Activated CD4-positive, alpha-beta T cell treated with anti-CD3 and anti-CD28 coated beads, Interleukin-10, Interleukin-2, amounts not matched to agents 100 ng/mL and 50 ng/mL, durations not matched to agents 16 hours and 8 hours (primary cell): Measurements from ENCODE around the gene GAB2.

Experiments
- DNase-seq: peaks from one replicate; pipeline ENCODE4 v3.0.0-alpha.2; 2020

The GAB2 gene

DNA sequence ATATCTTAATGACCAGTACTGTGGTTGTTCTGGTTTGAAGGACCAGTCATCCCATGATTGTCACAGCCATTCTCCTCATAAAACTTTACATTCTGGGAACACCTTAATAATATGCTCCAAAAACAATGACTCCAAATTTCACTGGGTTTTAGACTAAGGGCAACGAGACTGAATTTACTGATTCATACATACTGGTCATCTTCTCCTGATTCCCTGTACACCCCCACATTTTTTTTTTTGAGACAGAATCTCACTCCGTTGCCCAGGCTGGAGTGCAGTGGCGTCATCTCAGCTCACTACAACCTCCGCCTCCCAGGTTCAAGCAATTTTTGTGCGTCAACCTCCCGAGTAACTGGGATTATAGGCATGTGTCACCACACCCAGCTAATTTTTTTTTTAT, 78.9 kb downstream of the GAB2 start:
- no peak for DNase-seq

DNA sequence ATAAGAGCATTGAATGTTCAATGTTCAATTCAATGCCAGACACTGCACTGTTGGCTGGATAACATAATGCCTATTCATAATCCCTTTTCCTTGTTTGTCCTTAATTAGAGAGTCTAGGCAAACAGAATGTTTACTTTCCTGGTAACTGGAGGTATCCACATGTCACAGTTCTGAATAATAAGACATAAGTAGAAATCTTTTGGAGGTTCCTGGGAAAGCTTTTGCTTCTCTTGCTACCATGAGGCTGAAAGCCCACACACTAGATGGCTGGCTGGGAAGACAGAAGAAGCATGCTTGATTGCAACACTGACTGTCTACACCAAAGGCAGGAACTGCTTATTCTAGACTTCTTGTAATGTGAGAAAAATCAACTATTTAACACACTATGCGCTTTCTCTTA, 79.5 kb downstream of the GAB2 start:
- DNase-seq = no peak

DNA sequence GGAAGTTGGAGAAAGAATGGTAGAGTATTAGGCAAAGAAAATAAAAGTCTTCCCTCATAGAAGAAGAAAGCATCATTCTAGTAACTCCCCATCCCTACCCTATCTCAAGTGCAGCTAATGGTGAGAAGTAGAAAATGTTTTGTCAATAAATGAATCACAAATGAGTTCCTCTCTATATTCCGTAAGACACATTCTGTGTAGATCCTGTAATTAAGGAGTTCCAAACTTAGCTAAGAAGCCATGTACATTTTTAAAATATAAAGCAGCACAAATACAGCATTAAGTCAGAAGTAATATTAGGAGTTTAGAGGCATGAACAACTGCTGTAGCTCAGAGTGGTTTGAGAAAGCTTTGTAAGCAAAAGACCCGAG, 80.1 kb downstream of the GAB2 start:
- DNase-seq = no peak

GRCh38 chr11:78336877-78337553, 80.6 kb downstream of the GAB2 start:
- no peak for DNase-seq

DNA sequence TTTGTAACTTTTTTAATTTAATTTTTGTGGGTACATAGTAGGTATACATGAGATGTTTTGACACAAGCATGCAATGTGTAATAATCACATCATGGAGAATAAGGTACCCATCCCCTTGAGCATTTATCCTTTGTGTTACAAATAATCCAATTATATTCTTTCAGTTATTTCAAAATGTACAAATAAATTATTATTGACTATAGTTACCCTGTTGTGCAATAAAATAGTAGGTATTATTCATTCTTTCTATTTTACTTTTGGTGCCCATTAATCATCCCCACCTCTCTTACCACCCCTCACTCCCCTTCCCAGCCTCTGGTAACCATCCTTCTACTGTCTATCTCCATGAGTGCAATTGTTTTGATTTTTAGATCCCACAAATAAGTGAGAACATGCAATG, 83.5 kb downstream of the GAB2 start:
- DNase-seq = no peak

DNA sequence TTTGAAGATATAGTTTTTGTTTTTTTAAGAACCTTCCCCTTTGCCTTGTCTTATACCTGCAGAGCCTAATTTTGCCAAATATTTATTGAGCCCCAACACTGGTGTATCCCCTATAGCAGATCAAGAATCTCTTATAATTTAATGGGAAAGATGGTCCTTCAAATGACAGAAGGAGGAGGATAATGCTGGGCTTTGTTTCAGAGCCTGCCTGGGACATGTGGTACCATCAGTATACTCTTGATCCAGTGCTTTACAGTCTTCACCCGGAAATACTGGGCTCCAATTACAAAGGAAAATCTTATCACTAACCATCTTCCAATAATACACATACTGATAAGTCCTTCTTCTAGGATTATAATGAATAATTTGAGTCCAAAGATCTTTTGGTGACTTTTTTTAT, 84.7 kb downstream of the GAB2 start:
- no peak for DNase-seq

- DNase-seq = peak; percentile 26
These were observed 85.3 kb downstream of the GAB2 start for GRCh38 chr11:78332174-78332866.

- no peak for DNase-seq
These were observed 85.9 kb downstream of the GAB2 start for GRCh38 chr11:78331711-78332110.

GRCh38 chr11:78330361-78330760, 87.3 kb downstream of the GAB2 start:
- no peak for DNase-seq

DNA sequence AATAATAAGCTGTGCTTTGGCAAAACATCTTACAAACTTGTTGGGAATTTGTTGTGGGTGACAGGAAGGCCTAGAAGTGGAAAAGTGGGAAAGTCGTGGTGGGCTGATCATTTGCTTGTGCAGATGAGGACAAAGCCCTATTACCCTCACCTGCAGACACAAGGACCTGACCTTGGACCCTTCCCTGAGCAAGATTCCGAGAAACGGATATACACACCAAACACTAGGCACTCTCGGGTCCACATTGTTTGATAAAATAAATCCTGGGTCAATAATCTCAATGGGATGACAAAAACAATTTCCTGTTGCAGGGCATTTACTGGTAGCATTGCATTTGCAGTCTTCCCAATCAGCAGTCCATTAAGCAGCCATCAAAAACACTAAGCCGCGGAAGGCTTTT, 89.7 kb downstream of the GAB2 start:
- DNase-seq = no peak

- DNase-seq = peak; percentile 69
These were observed 92.3 kb downstream of the GAB2 start for GRCh38 chr11:78325274-78325781.

GRCh38 chr11:78323363-78323762, 94.3 kb downstream of the GAB2 start:
- no peak for DNase-seq

- DNase-seq = no peak
These were observed 98.1 kb downstream of the GAB2 start for GRCh38 chr11:78319453-78319955.

DNA sequence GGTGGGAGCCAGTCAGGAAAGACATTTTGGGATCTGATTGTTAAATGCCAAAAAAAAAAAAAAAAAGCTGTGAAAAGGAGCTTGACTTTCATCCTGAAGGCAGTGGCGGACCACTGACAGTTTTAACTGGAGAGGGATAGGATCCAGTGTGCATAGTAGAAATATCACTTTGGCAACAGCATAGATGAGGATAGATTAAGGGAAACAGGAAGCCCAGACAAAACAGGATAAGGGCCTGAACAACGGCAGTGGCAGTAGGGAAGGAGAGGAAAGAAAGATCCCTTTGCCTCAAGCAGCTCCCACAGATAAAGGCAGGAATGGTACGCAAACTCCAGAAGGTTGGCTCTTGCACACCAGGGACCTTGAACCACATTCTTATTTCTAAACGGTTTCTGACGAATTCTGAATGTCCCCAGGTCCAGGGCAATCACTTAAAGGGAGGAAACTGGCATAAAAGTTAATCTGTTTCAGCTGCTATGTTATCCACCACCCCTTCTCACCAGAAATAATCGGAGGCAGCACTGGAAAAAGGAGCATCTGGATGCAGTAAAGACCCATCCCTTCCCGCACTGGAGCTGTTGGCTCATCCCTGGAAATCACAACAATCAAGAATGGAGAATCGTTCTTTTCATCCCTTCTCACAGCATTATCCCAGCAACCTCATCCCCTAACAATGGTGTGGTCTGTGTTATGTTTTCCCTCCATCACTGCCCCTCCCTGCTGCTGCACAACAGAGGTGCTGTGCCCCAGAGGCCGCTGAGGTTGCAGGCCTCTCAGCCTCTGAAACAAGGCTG, 99.1 kb downstream of the GAB2 start:
- DNase-seq = no peak

- no peak for DNase-seq
These were observed 101.9 kb downstream of the GAB2 start for GRCh38 chr11:78315724-78316123.

- DNase-seq = no peak
These were observed 102.9 kb downstream of the GAB2 start for GRCh38 chr11:78314762-78315161.

- DNase-seq = no peak
These were observed 103.7 kb downstream of the GAB2 start for GRCh38 chr11:78313898-78314297.

GRCh38 chr11:78313181-78313795, 104.3 kb downstream of the GAB2 start:
- no peak for DNase-seq

- DNase-seq = no peak
These were observed 104.9 kb downstream of the GAB2 start for GRCh38 chr11:78312712-78313111.

- DNase-seq = no peak
These were observed 105.8 kb downstream of the GAB2 start for GRCh38 chr11:78311702-78312371.

GRCh38 chr11:78310500-78310909, 107.1 kb downstream of the GAB2 start:
- no peak for DNase-seq

- no peak for DNase-seq
These were observed 113.4 kb downstream of the GAB2 start for GRCh38 chr11:78304201-78304600.
